ENCODE data around the gene TMEM8B.
A peak's percentile ranks its signal among the peaks of the same experiment; 100 is the strongest.

Gene TMEM8B

DNA sequence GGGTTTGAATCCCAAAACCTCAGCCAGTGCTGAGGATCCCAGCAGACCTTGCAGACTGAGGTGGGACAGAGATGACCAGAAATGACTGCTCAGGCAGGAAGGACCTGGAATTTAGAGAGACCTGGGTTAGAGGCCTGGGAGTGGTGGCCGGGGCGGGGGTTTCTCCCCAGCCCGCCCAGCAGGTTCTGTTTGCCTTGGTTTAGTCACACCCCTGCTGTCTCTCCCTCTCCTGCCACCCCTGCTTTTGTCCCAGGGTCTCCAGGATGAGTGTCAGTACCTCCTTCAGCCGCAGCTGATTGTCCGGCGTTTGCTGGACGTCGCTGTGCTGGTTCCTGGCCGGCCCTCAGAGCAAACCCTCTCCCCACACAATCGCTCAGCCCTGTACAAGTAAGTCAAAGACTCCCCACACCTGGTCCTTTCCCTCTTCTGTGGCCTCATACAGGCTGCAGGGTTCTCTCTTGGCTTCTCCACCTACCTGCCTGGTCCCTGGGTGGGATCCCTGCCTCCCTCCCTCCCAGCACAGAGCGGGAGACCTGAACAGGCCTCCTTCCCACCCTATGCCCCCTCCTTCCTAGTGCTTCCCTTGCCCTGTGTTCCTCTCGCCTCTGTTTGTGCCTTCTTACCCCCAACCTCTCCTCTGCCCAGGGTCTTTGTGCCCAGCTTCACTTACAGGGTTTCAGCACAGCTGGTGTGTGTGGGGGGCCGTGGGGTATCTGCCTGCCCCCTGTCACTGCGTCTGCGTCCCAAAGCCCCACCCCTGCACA is 12.0 kb downstream of the TMEM8B start:
- no peak for DNase-seq (ENCODE audit: low read depth)

DNA sequence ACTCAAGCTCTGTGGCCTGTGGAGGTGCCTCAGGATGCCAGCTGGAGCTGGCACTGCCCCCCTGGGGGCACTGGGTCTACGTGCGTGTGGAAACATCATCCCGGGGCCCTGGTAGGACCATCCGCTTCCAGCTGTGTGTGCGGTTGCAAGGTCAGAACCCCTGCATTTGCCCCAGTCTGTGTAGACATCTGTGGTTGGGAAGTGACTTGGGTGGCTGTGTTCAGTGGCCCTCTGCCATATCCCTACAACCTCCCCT is 12.5 kb downstream of the TMEM8B start:
- no peak for DNase-seq (ENCODE audit: low read depth)

DNA sequence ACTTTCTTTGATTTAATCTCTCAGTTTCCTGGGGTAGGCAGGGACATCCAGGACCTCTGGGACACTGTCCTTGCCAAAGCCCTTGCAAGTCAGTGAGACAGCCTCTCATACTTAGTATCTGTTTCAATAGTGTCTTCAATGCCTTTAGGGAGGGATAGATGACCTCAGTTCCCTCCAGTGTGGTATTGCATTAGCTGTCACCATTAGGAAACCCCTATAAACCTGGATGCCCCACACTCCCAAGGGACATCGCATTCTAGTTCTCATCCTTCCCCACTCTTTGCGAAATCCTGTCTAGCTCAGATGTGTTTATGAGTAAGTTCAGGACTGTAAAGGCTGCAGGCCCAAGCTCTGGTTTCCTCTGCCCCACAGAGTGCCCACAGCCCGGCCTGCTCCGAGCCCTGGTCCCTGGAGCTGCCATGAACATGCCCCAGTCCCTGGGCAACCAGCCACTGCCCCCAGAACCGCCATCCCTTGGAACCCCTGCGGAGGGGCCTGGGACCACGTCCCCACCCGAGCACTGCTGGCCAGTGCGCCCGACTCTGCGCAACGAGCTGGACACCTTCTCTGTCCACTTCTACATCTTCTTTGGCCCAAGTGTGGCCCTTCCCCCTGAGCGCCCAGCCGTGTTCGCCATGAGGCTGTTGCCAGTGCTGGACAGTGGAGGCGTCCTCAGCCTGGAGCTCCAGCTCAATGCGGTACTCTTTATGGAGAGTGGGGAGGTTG is 13.2 kb downstream of the TMEM8B start:
- DNase-seq (ENCODE audit: low read depth) = no peak

DNA sequence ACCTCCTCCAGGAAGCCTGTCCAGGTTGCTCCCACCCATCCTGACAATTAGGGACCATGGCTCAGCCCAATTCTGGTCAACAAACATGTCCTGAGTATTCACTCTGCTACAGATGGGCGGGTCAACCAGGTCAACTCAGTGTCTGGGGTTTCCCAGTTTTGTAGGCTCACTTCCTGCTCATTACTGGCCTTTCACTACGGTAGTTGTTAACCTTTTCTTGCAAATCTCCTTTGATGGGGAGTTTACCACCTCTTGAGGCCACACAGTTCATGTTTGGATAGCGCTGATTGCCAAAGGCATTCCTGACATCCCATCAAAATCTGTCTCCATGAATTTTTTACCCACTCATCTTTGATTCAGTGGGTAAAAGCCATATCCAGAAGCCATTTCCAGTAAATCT is 13.8 kb downstream of the TMEM8B start:
- DNase-seq (ENCODE audit: low read depth) = no peak

DNA sequence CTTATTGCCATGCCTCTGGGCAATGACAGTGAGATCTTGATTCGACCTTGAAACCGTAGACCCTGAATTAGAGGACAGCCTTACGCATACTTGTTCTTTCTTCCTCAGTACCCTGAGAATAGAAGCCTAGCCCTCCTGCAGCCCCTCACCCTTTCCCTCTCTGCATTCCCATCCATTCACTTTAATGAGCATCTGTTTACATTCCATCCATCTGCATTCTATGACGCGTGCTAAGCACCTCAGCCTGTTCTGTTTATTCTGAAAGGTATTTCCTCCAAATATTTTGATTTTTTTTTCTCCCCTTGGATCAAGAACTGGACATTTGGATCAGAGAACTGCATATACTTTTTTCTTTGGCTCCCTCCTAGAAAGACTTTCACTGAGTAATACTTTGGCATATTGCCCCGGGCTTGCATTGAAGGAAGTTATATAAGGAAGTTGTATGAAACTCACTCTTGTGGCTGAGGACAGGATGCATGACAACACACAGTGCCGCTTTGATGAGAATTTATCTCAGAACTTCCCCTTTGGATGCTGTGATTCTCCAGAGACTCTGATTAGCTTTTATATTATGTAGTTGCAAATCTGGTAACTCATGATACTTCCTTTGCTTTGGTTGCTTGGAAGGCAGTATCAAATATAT is 15.7 kb downstream of the TMEM8B start:
- peak; percentile 72 for DNase-seq (ENCODE audit: low read depth)

DNA sequence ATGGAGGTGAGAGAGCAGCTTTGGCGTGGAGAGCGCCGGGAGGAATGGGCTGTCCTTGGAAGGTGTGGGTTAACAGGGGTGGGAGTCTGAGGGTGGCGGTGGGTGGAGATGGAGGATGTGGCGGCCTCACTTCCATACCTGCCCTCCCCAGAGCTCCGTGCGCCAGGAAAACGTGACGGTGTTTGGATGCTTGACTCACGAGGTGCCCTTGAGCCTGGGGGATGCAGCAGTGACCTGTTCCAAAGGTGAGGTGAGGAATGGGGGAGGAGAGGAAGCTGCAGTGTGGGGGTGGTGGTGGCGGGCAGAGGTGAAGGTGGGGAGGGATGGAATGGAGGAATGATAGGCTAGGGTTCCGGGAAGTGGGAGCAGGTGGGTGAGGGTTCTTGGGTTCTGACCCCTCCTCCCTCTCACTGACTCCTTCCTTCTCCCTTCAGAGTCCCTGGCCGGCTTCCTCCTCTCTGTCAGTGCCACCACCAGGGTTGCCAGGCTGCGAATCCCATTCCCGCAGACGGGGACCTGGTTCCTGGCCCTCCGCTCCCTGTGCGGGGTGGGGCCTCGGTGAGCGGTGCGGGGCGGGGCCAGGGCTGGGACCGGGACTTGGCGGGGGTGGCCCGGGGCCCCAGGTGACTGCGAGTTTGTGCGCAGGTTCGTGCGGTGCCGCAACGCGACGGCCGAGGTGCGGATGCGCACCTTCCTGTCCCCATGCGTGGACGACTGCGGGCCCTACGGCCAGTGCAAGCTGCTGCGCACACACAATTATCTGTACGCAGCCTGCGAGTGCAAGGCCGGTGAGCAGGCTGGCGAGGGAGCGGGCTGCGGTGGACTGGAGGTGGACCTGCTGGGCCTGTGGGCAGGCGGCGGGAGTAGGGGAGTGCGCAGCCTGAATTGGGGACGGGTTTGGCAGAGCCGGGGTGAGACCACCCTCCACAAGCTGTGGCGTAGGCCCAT is 17.1 kb downstream of the TMEM8B start:
- no peak for DNase-seq (ENCODE audit: low read depth)

DNA sequence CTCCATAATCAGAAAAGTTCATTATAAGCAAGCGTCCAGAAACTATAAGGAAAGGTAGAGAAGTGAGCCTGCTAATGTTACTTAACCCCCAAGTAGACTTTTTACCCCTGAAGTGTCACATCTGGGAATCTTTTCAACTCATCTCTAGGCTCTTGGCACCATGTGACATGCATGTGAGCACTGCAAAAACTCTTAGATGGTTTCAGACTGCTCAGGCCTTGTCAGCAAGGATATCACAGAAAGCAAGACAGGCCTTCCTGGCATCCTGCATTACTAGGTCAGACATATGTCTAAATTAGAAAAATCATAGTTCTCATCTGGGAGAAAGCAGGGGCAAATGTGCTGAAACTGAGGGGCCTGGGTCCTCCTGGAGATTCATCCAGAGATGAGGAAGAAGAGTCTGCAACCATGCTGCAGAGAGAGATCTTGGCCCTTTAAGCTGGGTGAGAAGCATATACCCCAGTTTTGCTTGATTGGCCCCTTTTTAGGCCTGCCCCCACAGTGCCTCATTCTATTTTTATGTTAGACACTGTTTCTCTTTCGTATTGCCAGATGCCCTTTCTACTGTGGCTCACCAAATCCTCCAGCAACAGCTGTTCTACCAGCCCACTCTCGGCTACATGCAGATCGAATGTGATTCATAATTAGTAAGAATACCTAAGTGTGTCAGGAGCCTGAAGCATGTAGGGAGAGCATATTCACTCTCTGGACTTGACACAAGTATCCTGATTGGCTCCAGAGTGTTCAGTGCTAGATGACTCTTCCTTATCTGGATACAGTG is 19.0 kb downstream of the TMEM8B start:
- DNase-seq (ENCODE audit: low read depth) = peak; percentile 47

DNA sequence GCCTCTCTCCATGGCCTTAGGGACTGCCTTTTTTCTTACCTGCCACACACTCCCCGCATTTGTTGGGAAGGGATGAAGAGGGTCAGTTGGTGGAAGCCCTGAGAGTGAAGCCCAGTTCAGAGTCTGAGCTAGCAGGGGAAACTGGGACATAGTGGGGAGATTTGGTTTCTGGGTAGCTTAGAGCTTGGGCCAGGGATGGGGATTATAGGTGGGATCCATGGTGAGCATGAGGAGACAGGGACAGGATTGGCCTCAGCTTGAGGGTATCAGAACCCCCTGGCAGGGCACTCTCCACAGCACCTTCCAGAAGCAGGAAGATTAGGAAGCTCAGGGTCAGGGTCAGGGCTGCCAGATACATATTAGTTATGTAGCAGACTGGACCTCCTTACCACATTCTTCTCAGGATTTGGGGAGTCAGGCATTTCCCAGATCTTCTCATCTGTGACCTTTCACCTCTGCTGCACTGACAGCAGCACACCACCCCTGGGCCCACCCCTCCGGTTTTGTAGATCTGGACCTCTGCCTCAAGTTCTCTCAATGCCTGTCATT is 23.3 kb downstream of the TMEM8B start:
- no peak for DNase-seq (ENCODE audit: low read depth)

DNA sequence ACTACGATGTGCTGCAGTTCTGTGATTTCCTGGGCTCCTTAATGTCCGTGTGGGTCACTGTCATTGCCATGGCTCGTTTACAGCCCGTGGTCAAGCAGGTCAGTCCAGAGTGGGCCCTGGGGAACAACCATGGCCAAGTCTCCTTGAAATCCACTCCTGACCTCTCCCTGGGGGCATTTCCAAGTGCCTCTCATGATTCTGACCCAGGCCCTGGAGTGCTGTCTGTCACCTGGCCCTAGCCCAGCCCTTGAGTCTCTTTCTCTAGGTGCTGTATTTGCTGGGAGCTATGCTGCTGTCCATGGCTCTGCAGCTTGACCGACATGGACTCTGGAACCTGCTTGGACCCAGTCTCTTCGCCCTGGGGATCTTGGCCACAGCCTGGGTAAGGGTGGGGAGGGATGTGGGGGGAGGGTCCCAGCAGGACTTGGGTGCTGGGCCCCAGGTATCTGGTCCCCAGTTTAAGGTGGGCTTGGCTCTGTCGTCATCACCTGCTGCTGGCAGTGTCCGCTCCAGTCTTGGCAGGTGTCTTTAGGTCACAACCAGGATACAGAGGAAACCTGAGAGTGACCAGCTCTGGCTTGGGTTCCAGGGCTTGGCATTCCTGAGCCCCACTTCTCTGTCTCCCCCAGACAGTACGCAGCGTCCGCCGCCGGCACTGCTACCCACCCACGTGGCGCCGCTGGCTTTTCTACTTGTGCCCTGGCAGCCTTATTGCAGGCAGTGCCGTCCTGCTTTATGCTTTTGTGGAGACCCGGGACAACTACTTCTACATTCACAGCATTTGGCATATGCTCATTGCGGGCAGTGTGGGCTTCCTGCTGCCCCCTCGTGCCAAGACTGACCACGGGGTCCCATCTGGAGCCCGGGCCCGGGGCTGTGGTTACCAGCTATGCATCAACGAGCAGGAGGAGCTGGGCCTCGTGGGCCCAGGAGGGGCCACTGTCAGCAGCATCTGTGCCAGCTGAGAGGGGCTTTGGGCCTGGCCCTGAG is 24.1 kb downstream of the TMEM8B start:
- DNase-seq (ENCODE audit: low read depth) = no peak

DNA sequence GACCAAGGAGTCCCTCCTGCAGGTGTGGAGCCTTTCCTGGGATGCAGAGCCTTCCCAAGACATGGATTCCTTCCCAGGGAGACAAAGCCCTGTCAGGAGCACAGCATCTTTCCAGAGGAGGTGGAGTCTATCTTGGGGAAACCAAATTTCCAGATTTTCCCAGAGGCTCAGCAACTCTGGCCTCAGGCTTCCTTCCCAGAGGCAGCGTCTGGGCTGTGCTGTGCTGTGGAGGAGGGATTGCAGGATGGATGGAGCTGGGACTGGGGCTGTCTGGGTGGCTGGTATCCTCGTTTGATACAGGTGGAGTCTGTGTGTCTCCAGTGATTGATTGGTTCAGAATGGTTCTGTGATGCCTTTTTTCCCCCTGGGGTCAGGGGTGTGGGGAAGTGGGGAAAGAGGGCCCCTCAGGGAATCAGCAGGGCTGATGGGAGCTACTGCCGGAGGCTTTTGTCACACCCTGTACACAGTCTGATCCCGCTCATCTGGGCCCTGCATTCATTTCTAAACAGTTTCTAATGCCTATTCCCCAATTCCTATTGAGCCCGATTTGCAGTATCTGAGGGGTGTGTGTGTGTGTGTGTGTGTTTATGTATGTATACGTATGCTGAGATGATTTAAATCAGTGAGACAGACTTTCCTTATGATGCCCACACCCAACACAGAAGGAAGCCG is 25.2 kb downstream of the TMEM8B start:
- DNase-seq (ENCODE audit: low read depth) = no peak

DNA sequence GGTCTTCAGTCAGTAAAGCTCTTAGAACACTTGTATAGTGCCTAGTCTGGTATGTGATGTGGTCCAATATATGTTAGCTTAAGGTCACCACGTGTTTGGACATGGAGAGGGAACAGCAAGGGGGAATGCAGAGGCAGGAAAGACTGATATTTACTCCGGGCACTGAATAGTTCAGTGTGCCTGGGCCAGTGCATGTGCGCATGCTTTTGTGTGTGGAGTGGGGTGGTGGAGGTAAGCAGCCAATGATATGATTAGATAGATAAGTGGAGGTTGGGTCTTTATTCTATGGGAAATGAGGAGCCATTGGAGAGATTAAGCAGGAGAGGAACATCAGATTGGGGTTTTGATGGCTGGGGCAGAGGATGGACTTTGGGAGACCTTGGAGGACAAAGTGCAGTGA is 27.2 kb downstream of the TMEM8B start:
- no peak for DNase-seq (ENCODE audit: low read depth)

DNA sequence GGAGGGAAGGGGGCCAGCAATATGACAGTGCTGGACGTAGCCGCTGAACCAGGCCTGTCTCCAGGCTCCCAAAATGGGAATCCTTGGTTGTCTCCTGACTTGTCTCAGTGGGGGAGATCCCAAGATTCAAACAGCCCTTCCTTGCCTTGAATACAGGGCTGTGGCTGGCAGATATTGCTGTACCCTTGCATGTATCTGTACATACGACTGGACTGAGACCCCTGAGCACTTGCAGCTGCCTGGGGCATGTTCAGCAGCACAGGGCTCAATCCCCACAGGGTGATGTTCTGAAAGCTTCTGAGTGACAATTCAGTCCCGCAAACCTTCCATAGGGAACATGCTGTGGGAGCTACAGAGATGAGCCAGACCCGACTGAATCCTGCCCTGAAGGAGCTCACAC is 27.9 kb downstream of the TMEM8B start:
- DNase-seq (ENCODE audit: low read depth) = no peak

DNA sequence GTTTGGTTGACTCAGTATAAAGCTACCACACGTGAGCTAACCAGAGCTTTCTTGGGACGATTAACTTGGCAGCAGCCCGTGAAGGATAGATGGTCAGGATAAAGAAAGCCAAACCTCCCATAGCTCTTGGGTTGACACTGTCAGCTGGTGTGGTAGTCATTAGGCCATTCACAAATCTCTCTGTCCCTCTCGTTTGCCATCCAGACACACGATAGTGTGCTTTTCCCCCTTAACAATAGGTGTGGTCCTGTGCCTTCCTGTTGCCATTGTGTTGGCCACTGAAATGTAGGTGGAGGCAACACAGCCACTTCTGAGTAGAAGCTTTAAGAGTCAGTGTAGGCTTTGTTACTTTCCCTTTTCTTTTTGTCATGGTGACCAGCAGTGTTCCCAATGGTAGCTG is 29.4 kb downstream of the TMEM8B start:
- DNase-seq (ENCODE audit: low read depth) = no peak

DNA sequence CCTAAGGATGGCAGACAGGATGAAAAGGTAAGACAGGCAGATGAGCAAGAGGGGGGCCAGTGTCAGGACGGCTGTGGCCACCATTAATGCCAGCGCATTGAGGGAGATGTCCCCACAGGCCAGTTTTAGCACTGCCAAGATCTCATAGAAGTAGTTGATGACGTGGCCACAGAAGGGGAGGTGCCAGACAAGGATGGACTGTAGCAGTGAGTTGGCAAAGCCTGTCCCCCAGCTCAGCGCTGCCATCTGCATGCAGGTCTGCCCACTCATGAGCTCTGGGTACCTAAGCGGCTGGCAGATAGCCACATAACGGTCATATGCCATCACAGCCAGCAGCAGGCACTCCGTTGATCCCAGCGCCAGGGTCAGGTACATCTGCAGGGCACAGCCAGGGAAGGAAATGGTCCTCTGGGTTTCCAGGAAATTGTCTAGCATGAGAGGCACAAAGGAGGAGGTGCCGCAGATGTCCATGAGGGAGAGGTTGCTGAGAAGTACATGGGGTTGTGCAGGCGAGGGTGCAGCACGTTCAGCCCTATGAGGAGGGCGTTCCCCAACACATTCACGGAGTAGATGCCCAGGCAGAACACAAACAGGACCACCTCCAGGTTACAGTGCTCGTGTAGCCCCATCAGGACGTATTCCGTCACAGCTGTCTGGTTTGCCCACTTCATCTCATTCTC is 30.4 kb downstream of the TMEM8B start:
- no peak for DNase-seq (ENCODE audit: low read depth)

DNA sequence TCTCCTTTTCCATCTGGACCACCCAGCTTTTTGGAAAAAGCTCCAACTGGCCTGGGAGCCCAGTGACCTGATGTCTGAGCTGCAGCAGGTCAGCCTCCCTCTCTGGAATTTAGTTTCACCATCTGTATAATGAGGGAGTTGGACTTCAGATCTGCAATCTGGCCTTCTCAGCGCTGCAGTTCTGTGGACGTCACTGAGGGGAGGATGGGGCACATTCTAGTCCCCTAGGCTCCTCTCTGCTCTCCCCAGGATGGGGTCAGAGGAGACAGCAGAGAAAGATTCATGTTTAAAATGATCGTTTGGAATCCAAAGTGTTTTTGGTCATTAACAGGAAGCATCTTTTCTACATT is 30.9 kb downstream of the TMEM8B start:
- DNase-seq (ENCODE audit: low read depth) = no peak

DNA sequence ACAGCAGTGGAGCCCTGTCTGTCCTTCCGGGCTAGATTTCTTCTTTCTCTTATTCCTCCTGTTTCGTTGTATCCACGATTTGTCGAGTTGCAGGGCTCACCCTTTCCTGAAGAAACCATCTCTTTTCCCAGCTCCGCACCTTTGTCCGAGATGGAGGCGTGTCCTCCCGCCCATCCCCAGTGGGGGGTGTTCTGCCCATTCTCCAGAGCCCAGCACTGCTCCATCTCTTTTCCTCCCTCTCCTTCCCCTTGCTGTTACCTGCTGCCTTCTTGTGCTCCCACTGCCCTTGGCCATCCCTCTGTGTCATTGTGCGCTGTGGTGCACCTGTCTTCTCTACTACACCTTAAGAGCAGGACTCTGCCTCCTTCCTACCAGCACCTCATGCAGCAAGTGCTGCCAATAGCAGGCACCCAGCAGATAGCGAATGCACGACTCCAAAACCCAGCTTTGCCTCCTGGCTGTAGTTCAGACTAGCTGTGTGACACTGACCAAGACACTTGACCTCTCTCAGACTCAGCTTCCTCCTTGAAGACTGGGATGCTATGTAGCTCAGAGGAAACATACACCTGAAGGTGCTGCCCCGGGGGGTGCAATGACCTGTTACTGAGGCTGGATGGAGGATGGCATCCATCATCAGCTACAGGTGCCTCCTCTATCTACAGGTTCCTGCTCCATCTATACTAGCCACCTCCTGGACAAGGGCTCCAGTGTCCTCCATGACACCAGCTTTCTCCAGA is 32.3 kb downstream of the TMEM8B start:
- DNase-seq (ENCODE audit: low read depth) = no peak

DNA sequence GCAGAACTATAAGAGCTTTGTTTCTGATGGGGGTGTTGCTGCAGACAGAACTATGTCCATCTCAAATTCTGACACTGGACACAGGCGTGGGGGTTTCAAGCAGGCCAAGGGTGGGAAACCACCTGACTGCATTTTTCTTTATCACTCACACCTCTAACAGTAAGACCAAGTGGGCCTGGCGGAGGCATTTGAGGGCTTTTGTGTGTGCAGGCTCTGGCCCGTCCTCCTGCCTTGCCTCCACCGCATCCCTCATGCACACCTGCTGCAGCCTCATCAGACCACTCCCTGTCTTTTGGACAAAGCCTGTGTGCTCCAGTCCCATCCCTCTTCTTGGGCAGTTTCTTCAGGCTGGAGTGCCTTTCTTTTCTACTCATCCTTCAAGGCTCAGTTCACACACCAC is 33.3 kb downstream of the TMEM8B start:
- no peak for DNase-seq (ENCODE audit: low read depth)

DNA sequence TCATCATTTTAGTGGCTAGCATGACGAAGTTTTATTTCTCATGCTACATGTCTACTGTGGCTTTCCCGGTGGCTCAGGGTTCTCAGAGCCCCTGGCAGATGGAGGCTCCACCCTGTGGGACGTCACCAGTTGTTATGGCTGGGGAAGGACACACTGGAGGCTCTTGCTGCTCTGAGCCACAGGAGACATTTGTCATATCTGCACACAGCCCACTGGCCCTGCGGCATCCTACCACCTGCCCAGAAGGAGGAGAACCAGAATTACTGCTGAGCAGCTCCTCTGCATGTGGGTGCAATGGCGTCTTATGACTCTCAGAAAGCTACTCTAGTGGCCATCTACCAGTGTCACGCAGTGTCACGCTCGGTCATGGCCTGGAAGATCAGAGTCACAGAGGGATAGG is 34.6 kb downstream of the TMEM8B start:
- no peak for DNase-seq (ENCODE audit: low read depth)

Measured in HS-27A (cell line).